Measurements from ENCODE around the gene BRK1.

- no peak for TF ChIP-seq CTCF (IDR thresholded peaks at IDR 0.05)
- TF ChIP-seq POLR2AphosphoS5 (IDR thresholded peaks at IDR 0.05) = no peak
Observed at GRCh38 chr3:10150987-10151386, 35.5 kb downstream of the BRK1 start.
